GM19455 (cell line): ENCODE measurements around the gene OST4.

Experiments used
- ATAC-seq: cut with Tn5 transposase; IDR thresholded peaks from one replicate; pipeline ENCODE4 v1.9.1; 2021; ENCODE audit not compliant: unreplicated experiment

The OST4 gene

GRCh38 chr2:27093430-27094352 lies 22.2 kb upstream of the OST4 start:
- ATAC-seq, result no peak

DNA sequence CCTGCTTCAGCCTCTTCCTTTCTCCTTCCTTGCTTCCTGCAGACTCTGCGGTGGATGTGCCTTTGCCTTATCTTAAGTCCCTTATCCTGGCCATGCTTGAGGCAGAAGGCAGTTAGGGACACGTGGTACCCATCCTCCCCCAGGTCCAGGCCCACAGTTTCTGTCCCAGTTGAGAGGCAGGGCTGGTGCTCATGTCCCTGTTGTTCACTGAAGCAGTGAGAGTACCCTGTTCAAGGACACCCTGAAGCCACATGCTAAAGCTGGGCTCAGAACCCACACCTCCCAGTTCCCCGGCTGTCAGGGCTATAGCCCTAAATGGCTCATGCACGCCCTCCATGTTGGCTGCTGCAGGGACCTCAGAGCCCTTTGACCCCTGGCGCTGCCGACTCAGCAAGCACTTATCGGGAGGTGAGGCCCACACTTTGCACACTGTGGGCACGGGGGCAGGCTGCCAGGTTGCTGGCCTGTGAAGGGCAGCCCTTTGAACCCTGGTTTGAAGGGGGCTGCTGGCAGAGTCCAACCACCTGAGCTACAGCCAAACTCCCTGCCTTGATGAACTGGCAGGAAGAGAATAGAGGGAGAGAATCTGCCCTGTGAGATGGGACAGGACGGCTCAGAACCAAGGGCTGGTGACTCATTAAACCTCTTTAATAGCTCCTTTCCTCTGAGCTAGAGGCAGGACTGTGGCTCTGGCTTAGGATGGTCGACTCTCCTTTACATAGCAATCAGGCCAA lies 21.4 kb upstream of the OST4 start:
- no peak for ATAC-seq

GRCh38 chr2:27091746-27092695 lies 20.6 kb upstream of the OST4 start:
- ATAC-seq, result no peak

DNA sequence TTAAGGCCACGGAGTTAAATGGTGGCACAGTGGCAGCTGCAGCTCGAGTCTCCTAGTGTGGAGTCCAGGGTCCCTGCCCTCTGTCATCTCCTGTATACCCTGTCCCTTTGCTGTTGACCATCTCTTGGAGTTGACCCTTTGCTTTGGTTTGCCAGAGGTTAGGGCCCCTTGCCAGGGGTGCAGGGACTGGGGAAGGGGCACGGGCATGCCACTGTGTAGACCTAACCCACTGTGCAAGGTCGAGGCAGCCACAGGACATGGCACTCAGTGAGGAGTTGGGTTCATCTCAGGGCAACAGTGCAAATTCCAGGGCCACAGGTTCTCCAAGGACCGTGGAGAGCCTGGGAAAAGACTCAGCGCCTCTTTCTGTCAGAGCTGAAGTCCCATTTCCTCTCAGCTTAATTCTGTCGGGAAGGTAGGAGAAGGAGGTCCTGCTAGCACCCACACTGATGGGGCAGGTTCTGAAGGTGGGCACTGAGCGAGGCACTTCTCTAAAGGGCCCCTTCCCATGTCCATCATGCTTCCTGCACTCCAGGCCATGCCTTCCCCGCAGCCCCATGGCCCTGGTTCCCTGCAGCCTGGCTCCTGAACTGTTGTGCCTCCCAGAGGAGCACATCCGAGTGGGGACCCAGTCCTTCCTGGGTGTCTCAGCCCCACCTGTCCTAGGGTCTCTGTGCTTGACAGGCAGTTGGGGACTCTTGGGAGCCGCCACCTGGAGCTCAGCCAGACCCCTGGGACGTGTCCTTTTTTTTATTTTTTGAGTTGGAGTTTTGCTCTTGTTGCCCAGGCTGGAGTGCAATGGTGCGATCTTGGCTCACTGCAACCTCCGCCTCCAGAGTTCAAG lies 17.9 kb upstream of the OST4 start:
- no peak for ATAC-seq

DNA sequence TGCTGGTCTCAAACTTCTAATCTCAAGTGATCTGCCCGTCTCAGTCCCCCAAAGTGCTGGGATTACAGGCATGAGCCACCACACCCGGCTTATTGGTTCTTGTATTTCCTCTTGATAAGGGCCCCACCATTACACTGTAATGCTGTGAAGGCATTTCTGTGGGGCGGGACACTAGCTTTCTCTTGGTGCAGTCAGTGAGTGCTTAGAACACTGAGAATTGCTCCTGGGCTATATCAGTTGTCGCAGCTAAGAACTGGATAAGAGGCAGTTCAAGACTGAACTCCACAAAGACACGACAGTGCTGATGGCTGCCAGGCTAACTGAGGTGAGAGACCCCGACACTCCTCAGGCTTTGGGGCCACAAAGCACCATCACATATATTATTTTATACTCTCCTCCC lies 17.2 kb upstream of the OST4 start:
- ATAC-seq, result no peak

DNA sequence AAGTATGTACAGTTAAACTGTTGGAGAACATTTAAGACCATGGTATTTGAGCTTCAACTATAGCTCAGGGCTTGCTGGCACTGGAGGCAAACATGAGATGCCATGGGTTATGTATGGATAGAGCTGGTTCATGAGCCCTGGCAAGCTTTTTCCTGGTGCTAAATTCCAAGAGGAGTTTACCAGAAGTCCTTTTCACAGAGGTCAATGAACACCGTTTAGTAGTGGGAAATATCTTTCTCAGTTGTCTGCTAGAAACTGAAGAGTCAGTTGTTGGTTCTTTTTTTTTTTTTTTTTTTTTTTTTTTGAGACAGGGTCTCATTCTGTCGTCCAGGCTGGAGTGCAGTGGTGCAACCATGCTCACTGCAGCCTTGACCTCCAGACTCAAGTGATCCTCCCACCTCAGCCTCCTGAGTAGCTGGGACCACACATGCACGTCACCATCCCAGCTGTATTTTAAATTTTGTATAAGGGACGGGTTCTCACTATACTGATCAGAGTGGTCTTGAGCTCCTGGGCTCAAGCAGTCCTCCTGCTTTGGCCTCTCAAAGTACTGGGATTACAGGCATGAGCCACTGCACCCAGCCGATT lies 16.5 kb upstream of the OST4 start:
- ATAC-seq, result no peak

DNA sequence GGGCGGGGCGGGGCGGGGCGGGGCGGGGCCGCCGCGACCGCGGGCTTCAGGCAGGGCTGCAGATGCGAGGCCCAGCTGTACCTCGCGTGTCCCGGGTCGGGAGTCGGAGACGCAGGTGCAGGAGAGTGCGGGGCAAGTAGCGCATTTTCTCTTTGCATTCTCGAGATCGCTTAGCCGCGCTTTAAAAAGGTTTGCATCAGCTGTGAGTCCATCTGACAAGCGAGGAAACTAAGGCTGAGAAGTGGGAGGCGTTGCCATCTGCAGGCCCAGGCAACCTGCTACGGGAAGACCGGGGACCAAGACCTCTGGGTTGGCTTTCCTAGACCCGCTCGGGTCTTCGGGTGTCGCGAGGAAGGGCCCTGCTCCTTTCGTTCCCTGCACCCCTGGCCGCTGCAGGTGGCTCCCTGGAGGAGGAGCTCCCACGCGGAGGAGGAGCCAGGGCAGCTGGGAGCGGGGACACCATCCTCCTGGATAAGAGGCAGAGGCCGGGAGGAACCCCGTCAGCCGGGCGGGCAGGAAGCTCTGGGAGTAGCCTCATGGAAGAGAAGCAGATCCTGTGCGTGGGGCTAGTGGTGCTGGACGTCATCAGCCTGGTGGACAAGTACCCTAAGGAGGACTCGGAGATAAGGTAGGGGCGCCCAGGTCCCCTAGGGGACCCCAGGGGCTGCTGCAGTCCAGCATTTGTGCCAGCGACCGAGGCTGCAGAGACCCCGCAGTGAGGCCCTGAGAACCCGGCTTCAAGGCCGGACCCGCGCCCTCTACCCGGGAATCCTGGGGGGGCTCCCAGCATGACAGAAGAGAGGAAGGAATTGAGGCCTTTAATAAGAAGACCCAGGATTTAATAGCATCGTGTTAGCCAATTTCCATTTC lies 15.5 kb upstream of the OST4 start, which contains the start of gene KHK:
Gene KHK (plus strand): TSS at position 49 of the 870 bp plus-strand sequence. CDS start 488 bp downstream, at position 537.
- peak; percentile 24 for ATAC-seq

GRCh38 chr2:27086090-27086723 lies 14.8 kb upstream of the OST4 start:
- peak; percentile 77 for ATAC-seq

GRCh38 chr2:27085673-27086089 lies 14.2 kb upstream of the OST4 start:
- ATAC-seq, result peak; percentile 1

- ATAC-seq, result no peak
Observed at GRCh38 chr2:27085062-27085672, 13.7 kb upstream of the OST4 start.

DNA sequence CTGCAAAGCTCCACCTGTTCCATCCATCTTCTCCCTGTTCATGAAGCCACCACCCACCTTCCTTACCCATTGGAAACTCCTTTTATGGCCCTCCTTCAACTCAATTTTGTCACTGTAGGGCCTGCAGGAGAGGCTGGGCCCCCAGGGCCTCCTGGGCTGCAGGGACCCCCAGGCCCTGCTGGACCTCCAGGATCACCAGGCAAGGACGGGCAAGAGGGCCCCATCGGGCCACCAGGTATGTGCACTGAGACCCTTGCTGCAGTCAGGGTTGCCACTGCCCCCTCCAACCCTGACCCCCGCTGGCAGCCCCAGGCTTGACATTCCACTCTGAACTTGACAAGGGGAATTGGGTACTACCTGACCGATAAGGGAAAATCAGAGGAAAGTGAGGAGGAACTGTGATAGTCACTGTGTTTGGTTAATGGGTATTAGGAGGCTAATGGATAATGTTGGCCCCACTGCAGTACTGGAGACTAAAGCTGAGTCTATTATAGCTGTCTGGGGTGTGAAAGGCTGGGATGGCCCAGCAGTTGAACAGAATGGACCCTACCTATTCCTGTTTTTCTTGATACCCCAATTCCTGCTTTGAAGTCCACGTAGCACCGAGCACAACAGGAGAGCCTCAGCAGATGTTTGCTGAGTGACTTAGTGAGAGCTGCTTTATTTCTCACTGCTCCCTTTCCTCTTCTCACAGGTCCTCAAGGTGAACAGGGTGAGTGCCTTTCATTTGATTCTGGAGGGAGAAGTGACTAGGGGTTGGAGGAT lies 13.0 kb upstream of the OST4 start:
- ATAC-seq, result no peak

DNA sequence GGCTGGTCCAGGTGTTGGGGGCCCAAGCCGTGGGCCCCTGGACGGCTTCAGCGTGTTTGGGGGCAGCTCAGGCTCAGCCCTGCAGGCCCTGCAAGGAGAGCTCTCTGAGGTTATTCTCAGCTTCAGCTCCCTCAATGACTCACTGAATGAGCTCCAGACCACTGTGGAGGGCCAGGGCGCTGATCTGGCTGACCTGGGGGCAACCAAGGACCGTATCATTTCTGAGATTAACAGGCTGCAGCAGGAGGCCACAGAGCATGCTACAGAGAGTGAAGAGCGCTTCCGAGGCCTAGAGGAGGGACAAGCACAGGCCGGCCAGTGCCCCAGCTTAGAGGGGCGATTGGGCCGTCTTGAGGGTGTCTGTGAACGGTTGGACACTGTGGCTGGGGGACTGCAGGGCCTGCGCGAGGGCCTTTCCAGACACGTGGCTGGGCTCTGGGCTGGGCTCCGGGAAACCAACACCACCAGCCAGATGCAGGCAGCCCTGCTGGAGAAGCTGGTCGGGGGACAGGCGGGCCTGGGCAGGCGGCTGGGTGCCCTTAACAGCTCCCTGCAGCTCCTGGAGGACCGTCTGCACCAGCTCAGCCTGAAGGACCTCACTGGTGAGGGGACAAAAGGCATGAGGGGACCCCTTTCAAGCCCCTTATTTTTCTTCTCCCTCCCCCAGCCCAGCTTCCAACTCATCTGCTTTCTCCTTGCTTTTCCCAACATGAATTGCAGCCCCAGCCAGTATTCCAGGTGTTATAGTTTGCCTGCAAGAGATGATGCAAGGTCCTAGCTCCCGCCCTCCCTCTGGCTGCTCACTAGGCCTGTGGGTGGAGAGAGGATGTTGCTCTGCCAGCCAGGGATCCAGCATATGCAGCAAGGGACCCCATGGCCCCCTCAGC lies 12.2 kb upstream of the OST4 start:
- no peak for ATAC-seq

GRCh38 chr2:27082773-27083409 lies 11.4 kb upstream of the OST4 start:
- ATAC-seq, result no peak

- no peak for ATAC-seq
Observed at GRCh38 chr2:27081984-27082772, 10.7 kb upstream of the OST4 start.

GRCh38 chr2:27080603-27080936 lies 9.1 kb upstream of the OST4 start:
- ATAC-seq, result no peak
